ENCODE results near the gene C6orf141. TPM values are rescaled to one million over a fixed set of nuclear protein-coding genes. Genes with fewer than 3 reads are reported as not detected.
A peak's percentile ranks its signal among the peaks of the same experiment; 100 is the strongest.

C6orf141 gene
- total RNA-seq (2016; rRNA removed; fragmentation: Illumina TruSeq; extraction: Trizol) = not detected in 2 replicates
- not detected in 2 replicates for total RNA-seq (2016; cell fraction: cytosol; rRNA removed; fragmentation: Illumina TruSeq; extraction: Trizol; ENCODE audit: low read depth)
- total RNA-seq (2016; cell fraction: insoluble cytoplasmic fraction; rRNA removed; fragmentation: Illumina TruSeq; extraction: Trizol) = not detected in 2 replicates
- not detected in 2 replicates for total RNA-seq (2016; cell fraction: membrane; rRNA removed; fragmentation: Illumina TruSeq; extraction: Trizol)
- not detected in 2 replicates for total RNA-seq (2016; cell fraction: nucleus; rRNA removed; fragmentation: Illumina TruSeq; extraction: Trizol)
- polyA plus RNA-seq (2011; rRNA removed) = 0.07 and 0.12 TPM in 2 replicates
- polyA plus RNA-seq (2011; cell fraction: cytosol; rRNA removed) = not detected in 2 replicates
- 0.29 TPM in 1 of 2 replicates, not detected in the other for polyA plus RNA-seq (2011; cell fraction: nucleus; rRNA removed)
- not detected in 2 replicates for polyA plus RNA-seq (2012)
- polyA plus RNA-seq (2016; cell fraction: cytosol; fragmentation: Illumina TruSeq; extraction: Trizol; ENCODE audit: low read depth) = not detected in 2 replicates
- polyA plus RNA-seq (2016; cell fraction: insoluble cytoplasmic fraction; fragmentation: Illumina TruSeq; extraction: Trizol; ENCODE audit: low read depth) = not detected in 2 replicates
- polyA plus RNA-seq (2016; cell fraction: membrane; fragmentation: Illumina TruSeq; extraction: Trizol; ENCODE audit: low read depth) = not detected in 2 replicates
- not detected in 2 replicates for polyA plus RNA-seq (2016; cell fraction: nucleus; fragmentation: Illumina TruSeq; extraction: Trizol; ENCODE audit: insufficient read depth, low read depth)
- not detected in 2 replicates for polyA minus RNA-seq (2011; rRNA and poly(A)+ RNA removed; ENCODE audit: low replicate concordance)
- not detected in 2 replicates for polyA minus RNA-seq (2011; cell fraction: cytosol; rRNA and poly(A)+ RNA removed)
- not detected in 2 replicates for polyA minus RNA-seq (2011; cell fraction: nucleus; rRNA and poly(A)+ RNA removed)
- percentile 15 among the genes with signal in this experiment for Bru-seq, nascent RNA
- BruChase-seq, experiment 1, labeled RNA remaining after a 6-hour chase = not detected
- BruChase-seq, experiment 2, labeled RNA remaining after a 2-hour chase = not detected
- long read RNA-seq, experiment 1 = 0 reads
- long read RNA-seq, experiment 2 = 0 reads

DNA sequence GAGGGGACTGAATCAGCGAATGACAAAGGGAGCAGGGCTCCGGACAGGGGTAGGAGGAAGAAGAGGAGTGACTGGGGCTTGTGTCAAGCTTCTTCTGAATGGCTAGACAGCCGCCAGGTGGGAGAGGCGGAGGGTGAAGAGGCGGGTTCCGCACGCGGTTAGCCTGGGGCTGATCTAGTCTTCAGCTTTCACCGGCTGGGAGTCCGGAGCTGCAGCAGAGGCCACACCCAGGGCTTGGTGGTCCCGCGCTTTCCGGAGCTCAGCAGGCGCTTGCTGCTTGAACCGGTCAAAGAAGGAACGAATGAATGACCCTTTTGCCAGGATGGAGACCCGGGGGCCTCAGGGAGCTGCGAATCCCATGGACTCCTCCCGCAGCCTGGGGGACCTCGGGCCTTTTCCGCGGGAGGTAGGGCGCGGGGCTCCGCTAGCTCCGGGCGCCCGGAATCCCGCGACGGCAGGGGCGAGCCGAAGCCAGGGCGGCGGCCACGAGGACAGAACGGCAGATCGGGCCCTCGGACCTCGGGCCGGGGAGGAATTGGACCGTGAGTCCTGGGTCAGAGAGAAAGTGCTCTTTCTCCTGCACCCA is at the start of gene C6orf141:
Gene C6orf141 (plus strand): TSS at position 177 of the 586 bp plus-strand sequence. CDS start 125 bp downstream, at position 302.
- ChIA-PET CTCF (ENCODE audit: low intra/inter-chr PET ratio, low total read pairs) (no interaction called here), POLR2A (no interaction called here)
- Histone ChIP-seq H3K27ac (ENCODE audit: extremely low read length, insufficient read depth, low read length) (no peak within 1 kb of the TSS), H4K20me1 (ENCODE audit: insufficient read depth, low read length) (no peaks in the 10 kb centered on the region), H3K4me1 (ENCODE audit: insufficient read depth, low read length) (peaks cover 28% of the 10 kb centered on the region), H2AFZ (ENCODE audit: low read length) (peak within 1 kb of the TSS; percentile 0), H3K79me2 (ENCODE audit: insufficient read depth, low read length) (no peaks in the 10 kb centered on the region), H3K4me3 (replicated peaks in 1 of 3; ENCODE audit: insufficient read depth in 1 of 3, low read depth in 2 of 3, low read length in 3 of 3) (peak within 1 kb of the TSS; percentile 17 to 37 (median 32); a peak in 3 of 6 replicates), H3K27me3 (ENCODE audit: control insufficient read depth in 1 of 2, insufficient read depth in 2 of 2, low read length in 2 of 2) (peaks cover 4 to 22% of the 10 kb centered on the region in 2 experiments; a peak in 4 of 5 replicates), H3K4me2 (ENCODE audit: low read depth, low read length) (peak within 1 kb of the TSS; percentile 77), H3K9me3 (ENCODE audit: low read length) (no peaks in the 10 kb centered on the region), H3K9ac (ENCODE audit: insufficient read depth, low read depth, low read length) (no peak within 1 kb of the TSS), H3K36me3 (replicated peaks in 1 of 2; ENCODE audit: control insufficient read depth in 1 of 2, insufficient read depth in 2 of 2, low read length in 2 of 2) (no peaks in the 10 kb centered on the region)
- no TSS peak for BruUV-seq (replicated peaks)
- ATAC-seq = peak; percentile 38
- intact Hi-C loops (cut with micrococcal nuclease; ENCODE audit: unreplicated experiment) (no loop called here), in situ Hi-C loops (cut with HindIII; ENCODE audit: extremely low pct_ligation_motif_present, low pct_unique_long_range_greater_than_20kb) (no loop called here)
- WGBS (ENCODE audit: low lambda C conversion rate) = 78% methylated on average over 42 of the region's 42 CpGs
- no peak for DNase-seq (ENCODE audit: low spot score)
- no peak for FAIRE-seq
- TF ChIP-seq, protein P1, sequence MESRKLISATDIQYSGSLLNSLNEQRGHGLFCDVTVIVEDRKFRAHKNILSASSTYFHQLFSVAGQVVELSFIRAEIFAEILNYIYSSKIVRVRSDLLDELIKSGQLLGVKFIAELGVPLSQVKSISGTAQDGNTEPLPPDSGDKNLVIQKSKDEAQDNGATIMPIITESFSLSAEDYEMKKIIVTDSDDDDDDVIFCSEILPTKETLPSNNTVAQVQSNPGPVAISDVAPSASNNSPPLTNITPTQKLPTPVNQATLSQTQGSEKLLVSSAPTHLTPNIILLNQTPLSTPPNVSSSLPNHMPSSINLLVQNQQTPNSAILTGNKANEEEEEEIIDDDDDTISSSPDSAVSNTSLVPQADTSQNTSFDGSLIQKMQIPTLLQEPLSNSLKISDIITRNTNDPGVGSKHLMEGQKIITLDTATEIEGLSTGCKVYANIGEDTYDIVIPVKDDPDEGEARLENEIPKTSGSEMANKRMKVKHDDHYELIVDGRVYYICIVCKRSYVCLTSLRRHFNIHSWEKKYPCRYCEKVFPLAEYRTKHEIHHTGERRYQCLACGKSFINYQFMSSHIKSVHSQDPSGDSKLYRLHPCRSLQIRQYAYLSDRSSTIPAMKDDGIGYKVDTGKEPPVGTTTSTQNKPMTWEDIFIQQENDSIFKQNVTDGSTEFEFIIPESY (CRISPR knock-in tag; IDR thresholded peaks at IDR 0.05) = peak; percentile 33; the same call in 1 of the 2 replicates
- TF ChIP-seq THYN1 (CRISPR knock-in tag; IDR thresholded peaks at IDR 0.05; ENCODE audit: borderline replicate concordance, low read depth) (no peak), XRCC5 (optimal IDR thresholded peaks at IDR 0.05; ENCODE audit: low read length) (no peak), MIER2 (CRISPR knock-in tag; IDR thresholded peaks at IDR 0.05) (no peak), ZNF777 (CRISPR knock-in tag; IDR thresholded peaks at IDR 0.05) (0 out of 2 replicates have a peak, but pooled peaks have one; percentile 20), SNRNP70 (IDR thresholded peaks at IDR 0.05; ENCODE audit: low read depth, low read length) (no peak), HNRNPUL1 (IDR thresholded peaks at IDR 0.05; ENCODE audit: low read depth, low read length) (no peak), DNMT1 (CRISPR knock-in tag; IDR thresholded peaks at IDR 0.05) (peak; percentile 57; the same call in 1 of the 2 replicates)
- TF ChIP-seq, protein P2, sequence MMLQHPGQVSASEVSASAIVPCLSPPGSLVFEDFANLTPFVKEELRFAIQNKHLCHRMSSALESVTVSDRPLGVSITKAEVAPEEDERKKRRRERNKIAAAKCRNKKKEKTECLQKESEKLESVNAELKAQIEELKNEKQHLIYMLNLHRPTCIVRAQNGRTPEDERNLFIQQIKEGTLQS (CRISPR knock-in tag; IDR thresholded peaks at IDR 0.05) = no peak
- TF ChIP-seq, protein P3, sequence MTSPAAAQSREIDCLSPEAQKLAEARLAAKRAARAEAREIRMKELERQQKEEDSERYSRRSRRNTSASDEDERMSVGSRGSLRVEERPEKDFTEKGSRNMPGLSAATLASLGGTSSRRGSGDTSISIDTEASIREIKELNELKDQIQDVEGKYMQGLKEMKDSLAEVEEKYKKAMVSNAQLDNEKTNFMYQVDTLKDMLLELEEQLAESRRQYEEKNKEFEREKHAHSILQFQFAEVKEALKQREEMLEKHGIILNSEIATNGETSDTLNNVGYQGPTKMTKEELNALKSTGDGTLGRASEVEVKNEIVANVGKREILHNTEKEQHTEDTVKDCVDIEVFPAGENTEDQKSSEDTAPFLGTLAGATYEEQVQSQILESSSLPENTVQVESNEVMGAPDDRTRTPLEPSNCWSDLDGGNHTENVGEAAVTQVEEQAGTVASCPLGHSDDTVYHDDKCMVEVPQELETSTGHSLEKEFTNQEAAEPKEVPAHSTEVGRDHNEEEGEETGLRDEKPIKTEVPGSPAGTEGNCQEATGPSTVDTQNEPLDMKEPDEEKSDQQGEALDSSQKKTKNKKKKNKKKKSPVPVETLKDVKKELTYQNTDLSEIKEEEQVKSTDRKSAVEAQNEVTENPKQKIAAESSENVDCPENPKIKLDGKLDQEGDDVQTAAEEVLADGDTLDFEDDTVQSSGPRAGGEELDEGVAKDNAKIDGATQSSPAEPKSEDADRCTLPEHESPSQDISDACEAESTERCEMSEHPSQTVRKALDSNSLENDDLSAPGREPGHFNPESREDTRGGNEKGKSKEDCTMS (CRISPR knock-in tag; conservative IDR thresholded peaks at IDR 0.05) = no peak
- TF ChIP-seq, protein P4, sequence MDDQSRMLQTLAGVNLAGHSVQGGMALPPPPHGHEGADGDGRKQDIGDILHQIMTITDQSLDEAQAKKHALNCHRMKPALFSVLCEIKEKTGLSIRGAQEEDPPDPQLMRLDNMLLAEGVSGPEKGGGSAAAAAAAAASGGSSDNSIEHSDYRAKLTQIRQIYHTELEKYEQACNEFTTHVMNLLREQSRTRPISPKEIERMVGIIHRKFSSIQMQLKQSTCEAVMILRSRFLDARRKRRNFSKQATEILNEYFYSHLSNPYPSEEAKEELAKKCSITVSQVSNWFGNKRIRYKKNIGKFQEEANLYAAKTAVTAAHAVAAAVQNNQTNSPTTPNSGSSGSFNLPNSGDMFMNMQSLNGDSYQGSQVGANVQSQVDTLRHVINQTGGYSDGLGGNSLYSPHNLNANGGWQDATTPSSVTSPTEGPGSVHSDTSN (CRISPR knock-in tag; IDR thresholded peaks at IDR 0.05; ENCODE audit: borderline replicate concordance) = no peak
- TF ChIP-seq, protein P5, sequence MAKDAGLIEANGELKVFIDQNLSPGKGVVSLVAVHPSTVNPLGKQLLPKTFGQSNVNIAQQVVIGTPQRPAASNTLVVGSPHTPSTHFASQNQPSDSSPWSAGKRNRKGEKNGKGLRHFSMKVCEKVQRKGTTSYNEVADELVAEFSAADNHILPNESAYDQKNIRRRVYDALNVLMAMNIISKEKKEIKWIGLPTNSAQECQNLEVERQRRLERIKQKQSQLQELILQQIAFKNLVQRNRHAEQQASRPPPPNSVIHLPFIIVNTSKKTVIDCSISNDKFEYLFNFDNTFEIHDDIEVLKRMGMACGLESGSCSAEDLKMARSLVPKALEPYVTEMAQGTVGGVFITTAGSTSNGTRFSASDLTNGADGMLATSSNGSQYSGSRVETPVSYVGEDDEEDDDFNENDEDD (CRISPR knock-in tag; IDR thresholded peaks at IDR 0.05; ENCODE audit: borderline replicate concordance) = no peak

Measured in HepG2 (cell line).